Right lobe of liver (tissue), 6 donors: ENCODE measurements around the gene LYST. TPM values are rescaled to one million over a fixed set of nuclear protein-coding genes. Genes with fewer than 3 reads are reported as not detected.
A peak's percentile ranks its signal among the peaks of the same experiment; 100 is the strongest.

Experiments
- ATAC-seq, 4 donors: fragments of 200-7000 bp; cut with Tn5 transposase; one replicate each; pipeline ENCODE4 v1.9.1; 2020; ENCODE audit warnings: mild to moderate bottlenecking in 4 of 4, moderate library complexity in 4 of 4
- DNase-seq, 3 donors: peaks; one replicate each; pipeline ENCODE4 v3.0.0-alpha.2; 2020
- H3K27ac ChIP-seq, 3 donors: fragments of 200-600 bp; one replicate each; pipeline ENCODE4 v1.8.0; 2022
- H3K27me3 ChIP-seq, 2 donors: fragments of 200-600 bp; one replicate each; pipeline ENCODE4 v1.8.0; 2022
- H3K36me3 ChIP-seq, 4 donors: fragments of 200-600 bp; sonication (generic) in 1 of 4; one replicate each; pipeline versions ENCODE4 v1.5.1 to v1.8.0; 2017 to 2022; ENCODE audit warnings: control low read depth in 1 of 4
- H3K4me1 ChIP-seq, 4 donors: fragments of 200-600 bp; sonication (generic) in 1 of 4; one replicate each; pipeline versions ENCODE4 v1.5.1 to v1.8.0; 2017 to 2022; ENCODE audit warnings: control low read depth in 1 of 4
- H3K4me3 ChIP-seq, 3 donors: fragments of 200-600 bp; one replicate each; pipeline ENCODE4 v1.8.0; 2022
- H3K9me3 ChIP-seq, 4 donors: fragments of 200-600 bp; sonication (generic) in 1 of 4; one replicate each; pipeline versions ENCODE4 v1.5.1 to v1.8.0; 2017 to 2022; ENCODE audit warnings: control low read depth in 1 of 4
- POLR2A ChIP-seq: fragments of 450-650 bp; IDR thresholded peaks from one replicate; pipeline ENCODE4 v1.6.1; 2017; ENCODE audit warnings: antibody characterized with exemption, mild to moderate bottlenecking
- WGBS: methylation state at CpG from one replicate; pipeline ENCODE4 v1.1.6; 2018; ENCODE audit warnings: low coverage, low lambda C conversion rate; ENCODE audit not compliant: insufficient coverage; ENCODE audit errors: missing lambda C conversion rate; 5-methylcytosine and 5-hydroxymethylcytosine counted together
- intact Hi-C, 2 donors: fragments of 100-400 bp; cut with DNase I; formaldehyde crosslinking; loops; one replicate each; pipeline versions ENCODE4 v1.11.2 to v1.14.1; 2022
- total RNA-seq, 6 experiments: library from RNA; depleted of rRNA in 2 of 6; stranded (reverse); fragments of >200 nt in 2 of 6; fragmentation: NEBNext Ultra II Directional in 3 of 6; extraction: Animal tissue kit (Norgen Biotek cat#: 25700) in 3 of 6; gene quantifications; one replicate each; pipeline versions ENCODE4 v1.1.0 to v1.2.4, GENCODE V29; 2016 to 2023
- TF ChIP-seq, protein P1 (sequence below), 4 donors: fragments of 200-600 bp in 3 of 4; fragments of 450-650 bp in 1 of 4; IDR thresholded peaks; one replicate each; pipeline versions ENCODE4 v1.5.1 to v1.8.0; 2016 to 2022; ENCODE audit warnings: antibody characterized with exemption in 4 of 4, mild to moderate bottlenecking in 2 of 4
- donor health status: DM: no; HTN: yes; CAD: no.
- donor health status: DM: no; HTN: no; CAD: no.
- donor health status: DM: no; HTN: no; CAD: no.
- donor health status: DM: no; HTN: yes; CAD: no.
- donor health status: DM: no; HTN: yes; CAD: no.

LYST gene
- total RNA-seq, 6 experiments from 2014 or later, result 9.0 to 16.6 (median 12.5) TPM

DNA sequence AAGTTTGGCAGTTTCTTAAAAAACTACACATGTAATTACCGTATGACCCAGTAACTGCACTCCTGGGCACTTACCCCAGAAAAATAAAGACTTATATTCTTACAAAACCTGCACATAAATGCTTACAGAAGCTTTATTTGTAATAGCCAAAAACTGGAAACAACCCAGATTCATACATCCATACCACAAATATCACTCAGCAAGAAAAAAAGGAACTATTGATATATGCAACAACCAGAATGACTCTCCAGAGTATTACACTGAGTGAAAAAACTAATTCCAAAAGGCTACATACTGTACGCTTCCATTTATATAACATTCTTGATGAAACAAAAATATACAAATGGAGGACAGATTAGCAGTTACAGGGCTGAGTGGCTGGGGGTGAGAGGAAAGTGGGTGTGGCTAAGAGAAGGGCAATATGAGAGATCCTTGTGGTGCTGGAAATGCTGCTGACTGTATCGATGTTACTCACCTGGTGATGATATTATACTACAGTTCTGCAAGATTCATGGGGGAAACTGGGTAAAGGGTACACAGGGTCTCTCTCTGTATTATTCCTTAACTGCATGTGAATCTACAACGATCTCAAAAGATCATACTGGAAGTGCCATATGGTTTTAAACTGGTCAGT, 121.1 kb downstream of the LYST start:
- no peak overlapping the region for H3K4me3 ChIP-seq
- no peaks in the 10 kb centered on the region for H3K27me3 ChIP-seq
- no peak for DNase-seq
- no peaks in the 10 kb centered on the region for H3K4me1 ChIP-seq
- no peak for TF ChIP-seq POLR2A
- TF ChIP-seq, protein P1, sequence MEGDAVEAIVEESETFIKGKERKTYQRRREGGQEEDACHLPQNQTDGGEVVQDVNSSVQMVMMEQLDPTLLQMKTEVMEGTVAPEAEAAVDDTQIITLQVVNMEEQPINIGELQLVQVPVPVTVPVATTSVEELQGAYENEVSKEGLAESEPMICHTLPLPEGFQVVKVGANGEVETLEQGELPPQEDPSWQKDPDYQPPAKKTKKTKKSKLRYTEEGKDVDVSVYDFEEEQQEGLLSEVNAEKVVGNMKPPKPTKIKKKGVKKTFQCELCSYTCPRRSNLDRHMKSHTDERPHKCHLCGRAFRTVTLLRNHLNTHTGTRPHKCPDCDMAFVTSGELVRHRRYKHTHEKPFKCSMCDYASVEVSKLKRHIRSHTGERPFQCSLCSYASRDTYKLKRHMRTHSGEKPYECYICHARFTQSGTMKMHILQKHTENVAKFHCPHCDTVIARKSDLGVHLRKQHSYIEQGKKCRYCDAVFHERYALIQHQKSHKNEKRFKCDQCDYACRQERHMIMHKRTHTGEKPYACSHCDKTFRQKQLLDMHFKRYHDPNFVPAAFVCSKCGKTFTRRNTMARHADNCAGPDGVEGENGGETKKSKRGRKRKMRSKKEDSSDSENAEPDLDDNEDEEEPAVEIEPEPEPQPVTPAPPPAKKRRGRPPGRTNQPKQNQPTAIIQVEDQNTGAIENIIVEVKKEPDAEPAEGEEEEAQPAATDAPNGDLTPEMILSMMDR (IDR thresholded peaks at IDR 0.05), result no peak
- no peak overlapping the region for H3K27ac ChIP-seq
- WGBS, result 89% methylated on average over 4 of the region's 4 CpGs
- H3K9me3 ChIP-seq, result no peaks in the 10 kb centered on the region
- ATAC-seq, result no peak
- intact Hi-C loops, result no loop called here
- H3K36me3 ChIP-seq, result peaks cover 0 to 22% (median 4%) of the 10 kb centered on the region in 4 donors

DNA sequence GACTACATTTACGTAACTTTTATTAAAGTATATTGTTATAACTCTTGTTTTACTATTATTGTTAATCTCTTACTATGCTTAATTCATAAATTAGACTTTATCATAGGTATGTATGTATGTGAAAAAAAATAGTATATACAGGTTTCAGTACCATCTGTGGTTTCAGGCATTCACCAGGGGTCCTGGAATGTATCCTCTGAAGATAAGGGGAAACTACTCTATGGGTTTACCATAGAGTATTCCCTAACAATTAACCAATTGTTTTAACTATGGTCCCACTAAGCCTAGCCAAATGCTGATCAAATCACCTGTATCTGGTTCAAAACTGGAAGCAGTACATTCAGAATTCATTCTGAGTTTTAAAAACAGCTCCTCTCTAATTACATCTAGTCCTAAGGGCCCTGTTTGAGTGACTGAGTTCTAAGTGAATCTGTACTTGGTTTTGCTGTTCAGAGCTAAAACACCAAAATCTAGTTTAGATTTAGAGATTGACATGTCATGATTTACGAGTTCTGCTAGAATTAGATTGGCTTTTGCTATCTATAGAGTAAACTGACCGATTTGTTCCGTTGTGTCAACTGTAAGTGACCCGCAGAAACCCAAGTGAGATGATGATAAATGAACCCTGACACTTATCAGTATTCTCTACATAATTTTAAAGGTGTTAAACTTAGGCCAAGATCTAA, 123.6 kb downstream of the LYST start:
- WGBS, result 98% methylated on average over 5 of the region's 5 CpGs
- H3K27ac ChIP-seq, result no peak overlapping the region
- H3K4me1 ChIP-seq, result no peaks in the 10 kb centered on the region
- no peaks in the 10 kb centered on the region for H3K9me3 ChIP-seq
- intact Hi-C loops, result no loop called here
- DNase-seq, result no peak
- ATAC-seq, result no peak
- peaks cover 0 to 22% (median 4%) of the 10 kb centered on the region in 4 donors for H3K36me3 ChIP-seq
- H3K27me3 ChIP-seq, result no peaks in the 10 kb centered on the region
- TF ChIP-seq POLR2A, result no peak
- TF ChIP-seq, protein P1 (IDR thresholded peaks at IDR 0.05), result no peak
- H3K4me3 ChIP-seq, result no peak overlapping the region

DNA sequence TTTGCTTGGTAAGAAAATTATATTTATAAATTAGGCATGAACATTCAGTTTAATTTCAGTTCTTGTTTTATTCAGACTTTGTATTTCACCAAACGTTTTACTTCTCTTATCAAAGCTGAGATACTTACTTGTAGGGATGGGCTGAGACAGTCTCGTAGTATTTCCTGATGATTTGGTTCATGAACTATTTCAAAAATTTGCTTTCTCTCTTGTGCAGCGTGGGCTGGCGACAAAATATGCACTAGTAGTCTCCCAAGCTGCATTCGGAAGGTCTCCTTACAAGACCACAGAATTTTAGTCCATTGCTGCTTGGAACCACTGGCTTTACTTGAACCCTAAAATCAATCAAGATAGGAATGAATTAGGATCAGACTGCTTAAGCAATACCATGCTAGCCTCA, 125.4 kb downstream of the LYST start:
- no peak for DNase-seq
- ATAC-seq, result no peak
- WGBS, result 77% methylated on average over 5 of the region's 5 CpGs
- no peaks in the 10 kb centered on the region for H3K27me3 ChIP-seq
- TF ChIP-seq POLR2A, result no peak
- TF ChIP-seq, protein P1 (IDR thresholded peaks at IDR 0.05), result no peak
- intact Hi-C loops, result no loop called here
- no peak overlapping the region for H3K27ac ChIP-seq
- no peak overlapping the region for H3K4me3 ChIP-seq
- no peaks in the 10 kb centered on the region for H3K4me1 ChIP-seq
- H3K9me3 ChIP-seq, result no peaks in the 10 kb centered on the region
- H3K36me3 ChIP-seq, result peaks cover 0 to 16% (median 4%) of the 10 kb centered on the region in 4 donors

DNA sequence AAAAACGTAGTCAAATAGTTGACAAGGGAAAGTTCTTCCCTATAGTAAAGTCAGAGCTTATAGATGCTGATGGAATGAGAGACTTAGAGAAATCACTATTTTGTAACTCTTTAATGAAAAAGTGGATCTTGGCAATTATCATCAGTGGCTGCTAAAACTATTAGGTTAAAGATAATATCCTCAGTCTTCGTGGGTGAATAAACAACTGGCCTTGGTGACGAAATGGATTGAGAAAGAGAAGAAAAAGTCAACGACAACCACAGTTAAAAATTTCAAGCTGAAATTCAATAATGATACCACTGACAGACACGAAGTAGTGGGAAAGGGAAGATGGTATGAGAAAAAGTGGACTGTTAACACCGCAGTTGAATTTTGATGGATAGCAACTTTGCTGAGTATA, 127.1 kb downstream of the LYST start:
- Histone ChIP-seq H3K27ac (no peak overlapping the region), H3K27me3 (no peaks in the 10 kb centered on the region), H3K36me3 (peaks cover 0 to 8% (median 4%) of the 10 kb centered on the region in 4 donors), H3K4me3 (no peak overlapping the region), H3K9me3 (no peaks in the 10 kb centered on the region), H3K4me1 (no peaks in the 10 kb centered on the region)
- 32% methylated on average over 6 of the region's 6 CpGs for WGBS
- no peak for TF ChIP-seq POLR2A
- TF ChIP-seq, protein P1 (IDR thresholded peaks at IDR 0.05), result no peak
- intact Hi-C loops, result no loop called here
- no peak for DNase-seq
- ATAC-seq, result peak in 2 of 4 donors; percentile 50 to 54
